NK-92 treated with Interleukin-12 subunit alpha and Interleukin-12 subunit beta, amount 100 ng/mL, for 24 hours (cell line): ENCODE measurements around the gene RBPJ.
"Not testable (repeated sequence)": the region's sequence is repeated elsewhere in the genome, so short reads cannot be mapped to it uniquely, and the experiment has no call there.

ENCODE experiments used
- DNase-seq: peaks from one replicate; lab custom pipeline; 2025; lab: John Stamatoyannopoulos, UW

Gene RBPJ

DNA sequence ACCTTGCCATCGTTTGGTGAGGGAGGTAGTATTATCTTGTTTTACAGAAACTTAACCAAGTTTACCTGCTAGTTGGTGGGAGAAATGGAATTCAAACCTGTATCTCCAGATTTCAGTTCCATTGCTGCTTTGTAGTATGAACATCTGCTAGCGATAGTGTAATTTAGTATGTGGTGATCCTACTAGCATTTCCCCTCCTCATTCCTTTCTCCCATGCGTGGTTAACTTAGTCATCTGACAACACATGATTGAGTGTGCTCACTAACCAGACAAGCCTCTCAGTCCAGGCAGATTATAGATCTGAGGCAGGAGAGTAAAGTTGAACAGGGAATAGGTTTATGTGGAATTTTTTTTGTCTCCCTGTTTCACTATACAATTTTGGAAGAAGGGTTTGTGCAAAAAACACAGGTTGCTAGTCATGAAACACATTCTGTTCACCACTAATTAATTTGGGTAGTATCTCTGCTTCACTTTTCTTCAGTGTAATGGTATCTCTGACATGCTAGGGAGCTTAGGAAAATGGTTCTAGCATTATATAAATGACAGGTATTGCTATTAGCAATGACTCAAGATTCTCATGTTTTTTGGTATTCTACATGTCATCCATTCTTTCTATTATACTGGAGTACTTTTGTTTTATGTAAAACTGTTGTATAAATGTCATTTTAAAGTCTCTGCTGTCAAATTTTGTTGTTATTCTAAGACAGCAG, 21.7 kb downstream of the RBPJ start:
- no peak for DNase-seq

DNA sequence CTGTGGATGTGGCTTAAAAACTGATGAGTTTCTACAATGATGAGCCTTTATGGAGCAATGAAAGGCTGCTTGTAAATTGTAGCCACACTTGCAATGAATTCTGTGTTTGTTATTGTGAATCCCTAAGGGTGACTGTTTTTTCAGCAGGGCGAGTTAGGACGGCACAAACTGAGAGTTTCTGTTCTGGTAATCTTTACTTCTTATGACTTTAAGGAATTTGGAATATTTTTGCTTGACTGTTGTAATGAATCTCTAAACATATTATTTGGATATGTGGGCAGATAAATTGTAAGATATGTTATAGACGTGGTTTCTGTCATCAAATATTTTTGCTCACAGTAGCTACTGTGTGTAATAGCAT, 22.2 kb downstream of the RBPJ start:
- no peak for DNase-seq

DNA sequence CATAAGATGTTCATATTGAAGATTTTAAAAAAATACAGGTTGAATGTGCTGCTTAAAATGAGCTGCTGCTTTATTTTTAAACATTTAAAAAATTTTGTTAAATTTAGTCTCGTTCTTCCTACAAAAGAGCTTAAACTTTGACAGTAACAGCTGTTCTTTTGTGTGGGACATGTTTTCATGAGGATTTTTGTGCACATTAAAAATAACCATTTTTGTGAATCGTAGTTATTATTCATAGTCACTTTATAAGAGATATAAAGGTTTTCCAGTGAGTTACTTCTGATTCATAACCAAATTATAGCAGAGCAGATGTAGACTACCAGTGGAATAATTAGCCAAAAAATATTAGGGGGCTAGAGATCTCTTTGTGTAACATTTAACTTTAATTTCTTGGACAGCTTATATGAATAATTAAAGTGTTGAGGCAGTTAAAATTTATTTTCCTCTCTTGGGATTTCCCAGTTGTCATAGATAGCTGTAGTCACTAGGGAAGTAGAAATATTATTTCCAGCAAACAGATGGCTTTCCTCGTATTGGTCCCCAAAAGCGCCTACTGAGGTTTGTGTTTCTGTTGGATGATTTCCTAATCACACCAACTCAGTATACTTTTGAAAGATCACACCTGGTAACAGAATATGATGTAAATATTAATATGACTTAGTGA, 24.2 kb downstream of the RBPJ start:
- DNase-seq, result no peak

DNA sequence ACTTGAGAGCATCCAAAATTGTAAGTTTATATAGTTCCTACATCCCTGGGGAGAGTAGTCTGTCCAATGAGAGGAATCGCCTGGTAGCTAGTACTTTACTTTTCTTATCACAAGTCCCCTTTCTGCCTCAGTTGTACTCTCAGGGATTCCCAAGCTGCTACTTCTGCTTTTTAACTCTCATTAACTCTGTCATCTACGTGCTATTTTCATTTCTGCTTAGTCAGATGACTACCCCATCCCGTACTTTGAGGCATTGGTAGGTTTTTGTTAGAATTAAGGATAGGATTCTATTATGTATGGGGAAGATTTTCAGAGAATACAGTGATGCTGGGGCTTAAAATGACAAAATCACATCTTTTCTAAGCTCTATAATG, 24.7 kb downstream of the RBPJ start:
- no peak for DNase-seq

DNA sequence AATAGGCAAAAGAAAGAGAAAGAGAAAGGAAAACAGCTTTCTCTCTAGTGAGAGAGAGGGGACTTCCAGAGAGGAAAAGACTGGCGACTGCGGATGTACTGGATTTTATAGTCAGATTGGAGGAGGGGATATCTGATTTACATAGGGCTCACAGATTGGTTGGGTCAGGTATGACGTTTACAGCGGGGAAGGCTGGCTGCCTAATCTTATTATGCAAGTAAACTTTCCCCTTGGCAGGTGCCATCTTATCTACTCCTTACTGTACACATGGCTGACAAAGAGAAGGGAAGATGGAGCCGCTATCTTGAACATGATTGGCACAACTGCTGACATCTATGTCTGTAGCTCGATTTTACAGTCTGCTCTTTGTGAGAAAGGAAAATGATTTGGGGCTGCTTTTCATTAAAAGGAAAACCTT, 25.4 kb downstream of the RBPJ start:
- DNase-seq, result no peak

DNA sequence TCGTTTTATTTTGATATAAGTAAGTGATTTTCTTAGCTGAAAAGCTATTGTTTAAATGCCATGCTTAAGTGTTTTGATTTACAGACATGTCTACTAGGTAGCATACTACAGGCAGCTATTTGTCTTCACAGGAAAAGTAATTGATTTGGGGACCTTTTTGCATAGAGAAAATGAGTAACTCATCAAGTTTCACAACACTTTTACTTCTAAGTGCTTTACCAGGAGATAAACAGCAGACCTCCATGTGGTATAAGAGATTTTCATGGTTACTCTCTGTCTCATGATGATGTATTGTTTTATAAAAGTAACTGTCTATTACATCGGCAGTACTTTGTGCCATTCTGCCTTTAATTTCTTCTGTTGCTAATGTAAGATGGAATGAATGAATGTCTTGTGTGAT, 28.7 kb downstream of the RBPJ start:
- no peak for DNase-seq

DNA sequence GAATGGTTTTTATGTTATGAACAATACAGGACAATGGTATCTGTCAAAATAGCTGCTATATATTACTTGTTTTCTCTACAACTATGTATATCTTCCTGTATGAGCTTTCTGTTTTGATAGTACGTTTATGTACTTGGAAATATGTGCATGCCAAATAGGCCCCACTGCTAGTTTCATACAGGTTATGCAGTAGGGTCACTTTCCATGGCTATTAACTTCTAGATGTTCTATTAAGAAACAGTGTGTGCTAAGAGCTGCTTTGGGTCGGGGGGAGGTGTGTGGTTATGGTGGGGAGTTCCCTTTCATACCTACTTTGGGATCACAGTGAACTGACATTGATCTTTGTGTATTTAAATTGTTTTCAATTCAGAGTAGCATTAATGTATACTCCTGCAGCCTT, 30.9 kb downstream of the RBPJ start:
- no peak for DNase-seq

DNA sequence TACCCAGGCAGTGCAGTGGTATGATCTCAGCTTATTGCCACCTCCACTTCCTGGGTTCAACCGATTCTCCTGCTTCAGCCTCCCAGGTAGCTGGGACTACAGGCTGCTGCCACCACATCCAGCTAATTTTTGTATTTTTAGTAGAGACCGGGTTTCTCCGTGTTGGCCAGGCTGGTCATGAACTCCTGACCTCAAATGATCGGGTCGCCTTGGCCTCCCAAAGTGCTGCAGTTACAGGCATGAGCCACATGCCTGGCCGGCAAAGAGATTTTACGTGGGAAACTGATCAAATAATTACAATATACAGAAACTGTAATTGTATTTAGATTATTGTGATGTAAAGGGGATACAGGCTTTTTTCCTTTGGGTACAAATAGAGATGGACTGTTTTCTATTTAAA, 33.7 kb downstream of the RBPJ start:
- no peak for DNase-seq

DNA sequence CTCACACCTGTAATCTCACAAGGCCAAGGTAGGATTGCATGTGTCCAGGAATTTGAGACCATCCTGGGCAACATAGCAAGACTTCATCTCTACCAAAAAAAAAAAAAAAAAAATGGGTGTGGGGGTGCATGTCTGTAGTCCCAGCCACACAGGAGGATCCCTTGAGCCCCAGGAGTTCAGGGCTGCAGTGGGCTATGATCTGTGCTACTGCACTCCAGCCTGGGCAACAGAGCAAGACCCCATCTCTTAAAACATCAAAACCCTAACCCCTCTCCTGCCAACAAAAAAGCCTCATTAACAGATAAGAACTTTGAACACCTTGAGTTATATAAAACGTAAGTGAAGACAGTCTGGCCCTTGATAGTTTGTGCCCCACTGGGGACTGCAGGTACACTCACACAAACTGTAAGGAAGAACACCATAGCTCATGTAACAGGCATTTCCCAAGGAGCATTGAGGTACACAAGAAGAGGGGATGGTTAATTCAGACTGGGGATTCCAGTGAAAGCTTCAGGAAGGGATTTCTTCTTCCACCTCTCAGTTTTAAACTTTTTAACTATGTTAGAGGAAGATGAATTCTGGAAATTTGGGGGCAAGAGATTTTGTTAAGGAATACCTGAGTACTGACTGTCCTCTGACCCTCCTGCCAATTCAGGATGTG, 34.7 kb downstream of the RBPJ start:
- DNase-seq, result no peak

DNA sequence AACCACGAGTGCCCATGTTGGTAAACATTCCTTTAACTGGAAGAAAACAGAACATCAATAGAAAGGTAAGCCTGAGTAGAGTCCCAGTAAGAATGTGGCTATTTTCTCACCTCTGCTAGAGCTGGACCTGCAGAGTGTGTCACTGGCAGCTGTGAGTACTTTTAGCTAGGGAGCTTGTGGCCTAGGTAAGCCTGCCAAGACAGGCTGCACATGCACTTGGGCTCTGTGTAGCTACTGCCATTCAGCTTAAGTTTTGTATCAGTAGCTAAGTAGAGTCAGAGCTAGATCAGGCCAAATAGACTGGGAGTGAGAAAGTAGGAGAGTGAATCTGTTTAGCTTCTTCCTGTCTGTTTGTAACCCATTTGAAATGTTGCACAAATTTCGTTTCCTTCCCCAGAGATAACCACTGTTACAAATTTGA, 35.3 kb downstream of the RBPJ start:
- DNase-seq, result peak; percentile 2

DNA sequence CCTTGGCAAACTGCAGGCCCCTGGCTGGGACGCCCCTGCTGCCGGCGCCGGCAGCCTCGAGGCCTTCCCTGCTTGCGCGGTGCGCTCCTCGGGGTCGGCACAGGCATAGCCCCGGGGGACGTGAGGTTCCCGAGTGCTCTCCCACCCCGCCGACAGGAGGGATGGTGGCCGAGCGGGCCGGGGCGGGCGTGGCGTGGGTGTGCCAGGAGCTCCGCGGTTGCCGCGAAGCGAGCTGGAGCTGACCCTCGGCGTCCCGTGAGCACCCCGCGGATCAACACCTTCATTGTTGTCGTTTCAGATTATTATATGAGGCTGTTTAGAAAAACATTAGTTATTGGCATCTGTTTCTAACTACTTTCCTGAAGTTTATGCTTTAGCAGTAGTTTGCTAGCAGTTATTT, 38.7 kb downstream of the RBPJ start:
- DNase-seq, result not testable (repeated sequence)

DNA sequence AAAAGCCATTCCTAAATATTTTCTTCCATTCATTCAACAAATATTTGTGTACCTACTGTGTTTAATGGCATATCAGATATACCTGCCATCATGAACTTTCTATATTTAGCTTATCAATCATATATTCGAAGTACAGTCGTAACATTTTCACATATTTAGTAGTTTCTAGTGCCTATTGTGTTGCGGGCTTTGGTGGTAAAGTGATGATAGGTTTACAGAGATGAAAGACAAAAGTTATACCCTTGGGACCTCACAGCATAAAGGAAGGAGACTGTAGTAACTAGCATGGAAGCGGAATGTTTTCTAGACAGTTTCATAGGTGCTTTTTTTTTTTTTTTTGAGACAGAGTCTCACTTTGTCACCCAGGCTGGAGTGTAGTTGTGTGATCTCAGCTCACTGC, 39.5 kb downstream of the RBPJ start:
- DNase-seq, result no peak

DNA sequence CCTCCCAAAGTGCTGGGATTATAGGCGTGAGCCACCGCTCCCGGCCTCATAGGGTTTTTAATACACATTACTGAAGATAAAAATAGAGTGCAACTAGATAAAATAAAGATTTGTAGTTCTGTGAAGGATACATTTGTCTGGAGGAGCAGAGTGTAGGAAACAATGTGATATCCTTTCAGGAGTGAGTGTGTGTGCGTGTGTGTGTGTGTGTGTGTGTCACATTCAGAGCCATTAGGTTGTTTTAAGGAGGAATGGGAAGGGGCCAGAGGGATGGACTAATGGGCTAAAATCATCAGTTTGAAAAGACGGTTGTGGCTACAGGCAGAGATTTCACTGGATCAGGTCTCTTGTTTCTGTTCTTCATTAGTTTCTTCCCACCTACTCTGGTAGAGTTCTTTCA, 40.0 kb downstream of the RBPJ start:
- no peak for DNase-seq

DNA sequence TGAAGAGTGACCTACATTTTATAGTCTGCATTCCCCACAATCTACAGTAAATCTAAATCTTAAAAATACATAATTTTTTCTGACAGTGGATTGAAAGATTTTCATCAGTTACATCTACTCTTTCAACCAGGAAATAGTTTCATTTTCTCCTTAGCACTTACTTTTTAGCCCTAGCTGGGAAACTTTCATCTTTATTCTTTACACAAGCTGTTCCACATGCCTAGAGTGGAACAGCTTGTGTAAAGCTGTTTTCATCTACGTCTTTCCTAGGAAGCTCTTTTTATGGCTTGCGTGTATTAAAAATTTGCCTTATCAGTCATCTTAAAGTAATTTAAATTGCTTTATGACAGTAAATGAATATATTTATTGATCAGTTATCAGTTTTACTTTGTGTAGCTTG, 40.5 kb downstream of the RBPJ start:
- DNase-seq, result no peak

DNA sequence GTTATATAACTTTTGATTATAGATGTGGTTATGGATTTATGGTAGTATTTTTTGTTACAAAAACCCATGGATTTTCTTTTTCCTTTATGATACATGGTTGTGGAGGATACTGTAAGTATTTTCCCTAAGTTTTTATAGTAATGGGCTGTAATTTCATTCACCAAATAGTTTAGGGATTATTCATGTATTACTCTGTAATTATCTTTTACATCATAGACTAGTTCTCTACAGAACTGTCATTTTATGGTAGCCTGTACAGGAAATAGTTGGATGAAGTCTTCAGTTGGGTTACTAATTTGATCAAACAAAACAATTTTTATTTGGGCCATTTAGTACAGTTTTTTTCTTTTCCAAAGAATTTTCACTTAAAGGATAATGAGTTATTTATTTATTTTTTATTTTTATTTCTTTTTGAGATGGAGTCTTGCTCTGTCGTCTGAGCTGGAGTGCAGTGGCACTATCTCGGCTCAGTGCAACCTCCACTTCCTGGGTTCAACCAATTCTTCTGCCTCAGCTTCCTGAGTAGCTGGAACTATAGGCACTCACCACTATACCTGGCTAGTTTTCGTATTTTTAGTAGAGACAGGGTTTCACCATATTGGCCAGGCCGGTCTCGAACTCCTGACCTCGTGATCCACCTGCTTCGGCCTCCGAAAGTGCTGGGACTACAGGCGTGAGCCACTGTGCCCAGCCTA, 42.1 kb downstream of the RBPJ start:
- no peak for DNase-seq

DNA sequence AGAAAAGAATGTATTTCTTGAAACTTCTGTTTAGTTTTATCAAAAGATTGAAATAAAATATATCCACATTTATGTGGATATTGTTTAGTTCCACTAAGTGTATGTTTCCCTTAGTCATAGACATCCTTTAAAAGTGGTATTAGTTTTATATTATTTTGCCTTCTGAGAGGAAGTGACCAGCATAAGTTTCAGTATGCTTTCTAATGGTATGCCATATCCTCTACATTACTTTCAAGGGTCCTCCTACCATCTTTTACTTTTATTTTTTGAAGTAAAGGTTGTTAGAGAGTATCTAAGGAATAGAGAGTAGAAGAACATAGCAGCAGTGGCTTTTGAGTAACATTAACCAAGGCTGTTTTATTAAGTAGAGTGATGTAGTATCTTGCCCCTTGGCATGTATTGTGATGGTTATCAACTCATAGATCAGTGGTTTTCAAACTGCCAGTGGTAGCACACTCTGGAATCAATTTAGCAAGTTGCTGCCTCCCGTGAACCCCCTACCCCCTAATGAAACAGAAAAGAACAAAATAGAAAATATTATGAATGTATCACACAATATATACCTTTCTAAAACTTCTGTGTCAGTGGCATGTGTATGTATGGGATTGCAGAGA, 44.8 kb downstream of the RBPJ start:
- DNase-seq, result no peak

DNA sequence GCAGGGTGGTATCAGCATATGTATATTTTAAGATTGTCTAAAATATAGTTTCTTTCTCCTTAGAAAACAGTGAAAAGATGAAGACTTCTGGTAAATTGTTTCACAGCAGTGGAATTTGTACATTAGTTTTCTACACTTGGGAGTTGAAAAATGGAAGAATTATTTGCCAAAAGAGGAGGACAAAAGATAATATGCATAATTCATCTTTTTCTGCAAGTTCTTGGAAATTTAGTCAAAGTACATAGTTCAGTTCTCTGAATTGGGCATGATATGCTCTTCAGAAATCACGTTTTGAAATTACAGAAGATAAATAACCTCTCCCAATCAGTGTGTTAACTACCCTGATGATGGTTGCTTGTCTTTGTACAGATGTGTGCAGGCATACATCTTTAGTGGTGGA, 47.0 kb downstream of the RBPJ start:
- DNase-seq, result no peak

DNA sequence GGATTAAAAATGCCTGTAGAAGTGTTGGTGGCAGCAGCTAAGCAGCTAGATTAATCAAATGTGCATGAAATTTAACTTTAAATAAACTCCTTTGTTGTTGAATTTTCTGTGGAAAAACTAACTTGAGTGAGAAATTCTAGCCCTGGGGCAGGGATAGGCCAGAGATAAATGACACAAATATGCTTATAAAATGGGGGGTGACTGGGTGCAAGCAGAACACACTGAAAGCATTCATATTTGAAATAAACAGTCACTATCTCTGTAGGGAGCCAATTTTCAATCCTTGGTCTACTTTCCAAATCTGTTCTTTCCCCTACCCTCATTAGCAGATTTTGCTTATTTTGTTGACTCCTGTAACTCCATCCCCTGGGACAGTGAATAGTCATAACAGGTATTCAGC, 47.9 kb downstream of the RBPJ start:
- DNase-seq, result no peak

DNA sequence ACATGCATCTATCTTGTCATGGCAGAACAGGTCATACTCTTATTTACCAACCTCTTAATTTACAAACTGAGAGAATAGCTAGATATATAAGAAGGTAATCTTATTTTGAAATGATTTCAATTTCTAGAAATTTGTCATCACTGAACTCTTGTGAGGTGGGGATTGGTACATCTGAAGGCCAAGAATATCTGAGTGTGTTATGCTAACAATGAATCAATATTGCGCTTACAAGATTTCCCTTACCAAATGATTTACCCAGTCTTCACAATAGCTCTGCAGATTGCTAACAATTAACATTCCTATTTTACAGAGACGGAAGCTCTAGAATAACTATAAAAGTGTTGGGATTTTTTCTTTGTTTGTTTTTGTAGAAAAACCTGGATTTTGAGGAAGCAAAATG, 48.3 kb downstream of the RBPJ start:
- no peak for DNase-seq

DNA sequence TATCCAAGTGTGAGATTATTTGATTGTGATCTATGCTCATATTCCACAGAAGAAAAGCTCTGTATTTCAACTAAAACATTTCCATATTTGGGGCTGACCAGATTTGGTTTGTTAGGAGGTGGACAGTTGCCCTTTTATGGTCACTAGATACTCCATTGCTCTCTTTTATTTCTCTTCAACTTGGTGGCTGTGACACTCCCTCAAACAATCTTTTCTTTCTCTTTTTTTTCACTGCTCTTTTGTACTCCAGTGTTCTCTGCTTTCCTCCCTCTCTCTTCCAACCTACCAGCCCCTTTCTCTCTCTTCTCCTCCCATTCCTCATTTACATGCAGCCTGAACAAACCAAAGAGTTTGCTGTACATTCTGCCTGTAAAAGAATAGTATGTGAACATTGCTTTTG, 48.8 kb downstream of the RBPJ start:
- DNase-seq, result no peak

DNA sequence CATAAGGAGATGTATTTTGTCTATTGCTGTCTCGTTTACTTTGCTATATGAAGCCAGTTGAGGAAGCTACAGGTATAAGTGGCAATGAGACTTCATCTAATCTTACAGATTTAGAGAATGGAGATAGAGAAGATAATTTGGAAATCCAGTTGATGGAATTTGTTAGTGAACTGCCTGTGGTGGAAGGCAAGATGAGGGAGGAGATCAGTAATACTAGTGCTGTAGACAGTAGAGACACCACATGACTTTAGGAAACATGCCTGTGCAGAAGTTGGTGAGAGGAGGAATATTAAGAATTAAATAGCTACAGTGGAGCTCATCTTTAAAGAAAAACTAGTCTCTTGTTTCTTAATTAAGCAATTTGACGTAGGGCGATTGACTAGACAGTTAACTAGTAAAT, 51.3 kb downstream of the RBPJ start:
- no peak for DNase-seq

DNA sequence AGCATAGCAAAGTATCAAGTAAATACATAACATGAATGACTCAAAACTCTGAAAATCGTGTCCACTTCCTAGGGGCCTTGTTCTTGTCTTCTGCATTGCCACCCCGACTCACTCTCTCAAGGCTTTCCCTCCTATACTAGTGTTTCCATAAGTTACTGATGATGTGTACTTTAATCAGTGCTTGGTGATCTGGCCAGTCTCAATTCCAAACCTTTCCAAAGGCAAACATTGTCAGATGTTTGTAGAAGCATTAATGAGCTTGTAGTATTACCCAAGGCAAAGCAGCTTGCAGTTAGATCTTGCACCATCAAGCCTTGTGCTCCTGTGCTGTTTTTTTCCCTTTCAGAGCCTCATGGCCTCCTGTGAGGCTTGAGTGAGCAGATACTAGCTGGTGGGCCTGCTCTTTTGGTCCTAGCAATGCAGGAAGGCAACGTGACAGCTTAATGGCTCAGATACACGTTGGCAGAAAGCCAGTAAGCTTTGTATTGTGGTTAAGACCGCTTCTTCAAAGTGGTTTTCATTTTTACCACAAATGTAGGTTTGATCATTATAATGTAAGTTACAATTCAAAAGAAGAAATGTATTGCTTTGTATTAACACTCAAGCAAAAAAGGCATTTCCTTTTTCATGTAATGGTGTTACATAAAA, 51.8 kb downstream of the RBPJ start:
- peak; percentile 64 for DNase-seq
